K562 (cell line): ENCODE data around the gene C1orf167. TPM values are rescaled to one million over a fixed set of nuclear protein-coding genes. Genes with fewer than 3 reads are reported as not detected.

ENCODE experiments used
- ADNP ChIP-seq: fragments of 200-800 bp; sonication (Bioruptor generic); IDR thresholded peaks from 2 replicates; pipeline ENCODE4 v1.6.1; 2016; ENCODE audit warnings: missing genetic modification characterization, missing compliant biosample characterization
- BCOR ChIP-seq: fragments of 450-650 bp; IDR thresholded peaks from 2 replicates; pipeline ENCODE4 v1.6.1; 2016
- FOXO4 ChIP-seq: fragments of 450-650 bp; formaldehyde crosslinking; IDR thresholded peaks from 2 replicates; pipeline ENCODE4 v1.4.0; 2020; ENCODE audit warnings: mild to moderate bottlenecking, moderate library complexity
- NCOA2 ChIP-seq, 2 experiments: fragments of 450-650 bp; IDR thresholded peaks; 2 replicates each; pipeline ENCODE4 v1.6.1; 2018; ENCODE audit warnings: mild to moderate bottlenecking in 2 of 2, moderate library complexity in 1 of 2; ENCODE audit not compliant: partially characterized antibody in 2 of 2
- NR4A1 ChIP-seq, 2 experiments: fragments of 250-450 bp in 1 of 2; fragments of 450-650 bp in 1 of 2; sonication (Bioruptor Pico) in 1 of 2; IDR thresholded peaks; 2 replicates each; pipeline versions ENCODE4 v1.4.0 to v1.6.1; 2016 to 2020; ENCODE audit warnings: mild to moderate bottlenecking in 2 of 2, missing compliant biosample characterization in 1 of 2, missing genetic modification characterization in 1 of 2, moderate library complexity in 1 of 2
- PRPF4 ChIP-seq: fragments of 200-400 bp; formaldehyde crosslinking; IDR thresholded peaks from one replicate; pipeline ENCODE4 v1.6.1; 2017; ENCODE audit warnings: low read length, low read depth, mild to moderate bottlenecking; ENCODE audit not compliant: insufficient read depth, poor library complexity, severe bottlenecking
- TSC22D4 ChIP-seq: fragments of 450-650 bp; IDR thresholded peaks from 2 replicates; pipeline ENCODE4 v1.6.1; 2016; ENCODE audit warnings: missing genetic modification characterization, missing biosample characterization, control low read depth
- ZNF76 ChIP-seq: fragments of 250-450 bp; sonication (Bioruptor Pico); IDR thresholded peaks from 2 replicates; pipeline ENCODE4 v1.4.0; 2020; ENCODE audit warnings: mild to moderate bottlenecking, moderate library complexity, borderline replicate concordance
- ZSCAN29 ChIP-seq: fragments of 450-650 bp; IDR thresholded peaks from 2 replicates; pipeline ENCODE4 v1.6.1; 2017
- polyA plus RNA-seq, 8 experiments: library from polyadenylated mRNA; depleted of rRNA in 4 of 8; stranded (reverse) in 5 of 8; unstranded in 3 of 8; fragments of >200 nt; fragmentation: Nextera tagmentation in 2 of 8; fragmentation: Illumina TruSeq in 1 of 8; extraction: Ambion mirVana in 2 of 8; extraction: Trizol in 1 of 8; gene quantifications; 2 replicates each; pipeline versions ENCODE4 v1.2.1 to v1.2.3, GENCODE V29; 2011 to 2014; ENCODE audit warnings: inconsistent platforms in 1 of 8, missing spikeins in 1 of 8
- total RNA-seq, 7 experiments: library from RNA; depleted of rRNA in 6 of 7; stranded (reverse); fragments of >200 nt in 6 of 7; fragmentation: Illumina TruSeq in 2 of 7; extraction: Trizol in 2 of 7; gene quantifications; 2 replicates each; pipeline versions ENCODE4 v1.2.1 to v1.2.3, GENCODE V29; 2011 to 2021; ENCODE audit warnings: low replicate concordance in 1 of 7
- TF ChIP-seq, protein P1 (sequence below): fragments of 450-650 bp; IDR thresholded peaks from 2 replicates; pipeline ENCODE4 v1.6.1; 2016; ENCODE audit warnings: mild to moderate bottlenecking, moderate library complexity
- TF ChIP-seq, protein P2 (sequence below): fragments of 250-450 bp; sonication (Bioruptor Pico); IDR thresholded peaks from 2 replicates; pipeline ENCODE4 v1.9.0; 2021; ENCODE audit warnings: mild to moderate bottlenecking, inconsistent platforms

Gene C1orf167
- total and polyA plus RNA-seq, 9 of the 15 experiments (the other 6 are each of a cell fraction or from before 2014, with no cell fraction given), result 0.22 to 0.86 (median 0.31) TPM; not detected in 2

DNA sequence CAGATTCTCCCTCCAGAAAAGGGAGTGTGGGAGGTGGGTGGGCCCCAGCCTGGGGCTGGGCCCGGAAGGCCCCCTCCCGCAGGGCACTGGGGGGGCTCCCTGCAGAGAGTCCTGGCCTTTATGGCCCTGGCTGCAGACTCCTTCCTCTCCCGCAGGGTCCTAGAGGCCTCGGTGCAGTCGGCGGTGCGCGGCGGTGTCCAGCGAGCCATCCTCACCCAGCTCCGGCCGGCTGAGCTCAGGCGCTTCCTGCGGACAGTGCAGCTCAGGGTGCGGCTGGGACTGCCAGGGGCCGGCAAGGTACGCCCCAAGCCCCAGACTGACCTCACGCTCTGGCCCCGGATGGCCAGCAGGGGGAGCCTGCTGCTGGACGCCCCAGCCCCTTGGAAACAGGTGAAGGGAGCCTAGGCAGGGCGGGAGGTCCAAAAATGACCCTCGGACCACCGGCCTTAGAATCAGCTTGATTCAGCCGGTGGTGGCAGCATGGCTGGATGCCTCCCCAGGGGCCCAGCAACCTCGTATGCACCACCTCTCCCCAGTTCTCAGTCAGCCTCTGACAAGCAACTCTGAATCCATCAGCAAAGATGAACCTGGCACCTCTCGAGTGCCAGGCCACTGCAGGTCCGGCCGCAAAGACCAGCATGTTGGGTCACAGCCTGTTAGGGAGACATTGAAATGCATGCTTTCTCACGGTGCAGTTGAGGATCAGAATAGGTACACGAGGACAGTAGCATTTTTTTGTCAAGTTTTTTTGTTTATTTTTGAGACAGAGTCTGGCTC, 23.2 kb downstream of the C1orf167 start (continued):
- TF ChIP-seq, protein P1, sequence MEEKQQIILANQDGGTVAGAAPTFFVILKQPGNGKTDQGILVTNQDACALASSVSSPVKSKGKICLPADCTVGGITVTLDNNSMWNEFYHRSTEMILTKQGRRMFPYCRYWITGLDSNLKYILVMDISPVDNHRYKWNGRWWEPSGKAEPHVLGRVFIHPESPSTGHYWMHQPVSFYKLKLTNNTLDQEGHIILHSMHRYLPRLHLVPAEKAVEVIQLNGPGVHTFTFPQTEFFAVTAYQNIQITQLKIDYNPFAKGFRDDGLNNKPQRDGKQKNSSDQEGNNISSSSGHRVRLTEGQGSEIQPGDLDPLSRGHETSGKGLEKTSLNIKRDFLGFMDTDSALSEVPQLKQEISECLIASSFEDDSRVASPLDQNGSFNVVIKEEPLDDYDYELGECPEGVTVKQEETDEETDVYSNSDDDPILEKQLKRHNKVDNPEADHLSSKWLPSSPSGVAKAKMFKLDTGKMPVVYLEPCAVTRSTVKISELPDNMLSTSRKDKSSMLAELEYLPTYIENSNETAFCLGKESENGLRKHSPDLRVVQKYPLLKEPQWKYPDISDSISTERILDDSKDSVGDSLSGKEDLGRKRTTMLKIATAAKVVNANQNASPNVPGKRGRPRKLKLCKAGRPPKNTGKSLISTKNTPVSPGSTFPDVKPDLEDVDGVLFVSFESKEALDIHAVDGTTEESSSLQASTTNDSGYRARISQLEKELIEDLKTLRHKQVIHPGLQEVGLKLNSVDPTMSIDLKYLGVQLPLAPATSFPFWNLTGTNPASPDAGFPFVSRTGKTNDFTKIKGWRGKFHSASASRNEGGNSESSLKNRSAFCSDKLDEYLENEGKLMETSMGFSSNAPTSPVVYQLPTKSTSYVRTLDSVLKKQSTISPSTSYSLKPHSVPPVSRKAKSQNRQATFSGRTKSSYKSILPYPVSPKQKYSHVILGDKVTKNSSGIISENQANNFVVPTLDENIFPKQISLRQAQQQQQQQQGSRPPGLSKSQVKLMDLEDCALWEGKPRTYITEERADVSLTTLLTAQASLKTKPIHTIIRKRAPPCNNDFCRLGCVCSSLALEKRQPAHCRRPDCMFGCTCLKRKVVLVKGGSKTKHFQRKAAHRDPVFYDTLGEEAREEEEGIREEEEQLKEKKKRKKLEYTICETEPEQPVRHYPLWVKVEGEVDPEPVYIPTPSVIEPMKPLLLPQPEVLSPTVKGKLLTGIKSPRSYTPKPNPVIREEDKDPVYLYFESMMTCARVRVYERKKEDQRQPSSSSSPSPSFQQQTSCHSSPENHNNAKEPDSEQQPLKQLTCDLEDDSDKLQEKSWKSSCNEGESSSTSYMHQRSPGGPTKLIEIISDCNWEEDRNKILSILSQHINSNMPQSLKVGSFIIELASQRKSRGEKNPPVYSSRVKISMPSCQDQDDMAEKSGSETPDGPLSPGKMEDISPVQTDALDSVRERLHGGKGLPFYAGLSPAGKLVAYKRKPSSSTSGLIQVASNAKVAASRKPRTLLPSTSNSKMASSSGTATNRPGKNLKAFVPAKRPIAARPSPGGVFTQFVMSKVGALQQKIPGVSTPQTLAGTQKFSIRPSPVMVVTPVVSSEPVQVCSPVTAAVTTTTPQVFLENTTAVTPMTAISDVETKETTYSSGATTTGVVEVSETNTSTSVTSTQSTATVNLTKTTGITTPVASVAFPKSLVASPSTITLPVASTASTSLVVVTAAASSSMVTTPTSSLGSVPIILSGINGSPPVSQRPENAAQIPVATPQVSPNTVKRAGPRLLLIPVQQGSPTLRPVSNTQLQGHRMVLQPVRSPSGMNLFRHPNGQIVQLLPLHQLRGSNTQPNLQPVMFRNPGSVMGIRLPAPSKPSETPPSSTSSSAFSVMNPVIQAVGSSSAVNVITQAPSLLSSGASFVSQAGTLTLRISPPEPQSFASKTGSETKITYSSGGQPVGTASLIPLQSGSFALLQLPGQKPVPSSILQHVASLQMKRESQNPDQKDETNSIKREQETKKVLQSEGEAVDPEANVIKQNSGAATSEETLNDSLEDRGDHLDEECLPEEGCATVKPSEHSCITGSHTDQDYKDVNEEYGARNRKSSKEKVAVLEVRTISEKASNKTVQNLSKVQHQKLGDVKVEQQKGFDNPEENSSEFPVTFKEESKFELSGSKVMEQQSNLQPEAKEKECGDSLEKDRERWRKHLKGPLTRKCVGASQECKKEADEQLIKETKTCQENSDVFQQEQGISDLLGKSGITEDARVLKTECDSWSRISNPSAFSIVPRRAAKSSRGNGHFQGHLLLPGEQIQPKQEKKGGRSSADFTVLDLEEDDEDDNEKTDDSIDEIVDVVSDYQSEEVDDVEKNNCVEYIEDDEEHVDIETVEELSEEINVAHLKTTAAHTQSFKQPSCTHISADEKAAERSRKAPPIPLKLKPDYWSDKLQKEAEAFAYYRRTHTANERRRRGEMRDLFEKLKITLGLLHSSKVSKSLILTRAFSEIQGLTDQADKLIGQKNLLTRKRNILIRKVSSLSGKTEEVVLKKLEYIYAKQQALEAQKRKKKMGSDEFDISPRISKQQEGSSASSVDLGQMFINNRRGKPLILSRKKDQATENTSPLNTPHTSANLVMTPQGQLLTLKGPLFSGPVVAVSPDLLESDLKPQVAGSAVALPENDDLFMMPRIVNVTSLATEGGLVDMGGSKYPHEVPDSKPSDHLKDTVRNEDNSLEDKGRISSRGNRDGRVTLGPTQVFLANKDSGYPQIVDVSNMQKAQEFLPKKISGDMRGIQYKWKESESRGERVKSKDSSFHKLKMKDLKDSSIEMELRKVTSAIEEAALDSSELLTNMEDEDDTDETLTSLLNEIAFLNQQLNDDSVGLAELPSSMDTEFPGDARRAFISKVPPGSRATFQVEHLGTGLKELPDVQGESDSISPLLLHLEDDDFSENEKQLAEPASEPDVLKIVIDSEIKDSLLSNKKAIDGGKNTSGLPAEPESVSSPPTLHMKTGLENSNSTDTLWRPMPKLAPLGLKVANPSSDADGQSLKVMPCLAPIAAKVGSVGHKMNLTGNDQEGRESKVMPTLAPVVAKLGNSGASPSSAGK, result 0 out of 2 replicates have a peak, but pooled peaks have one; percentile 0
- TF ChIP-seq ADNP (tag) (no peak), BCOR (peak; percentile 16; the same call in 1 of the 2 replicates), NCOA2 (IDR thresholded peaks at IDR 0.05; ENCODE audit: partially characterized antibody in 2 of 2) (no peak), NR4A1 (CRISPR knock-in tag; IDR thresholded peaks at IDR 0.05) (no peak), NR4A1 (tag; IDR thresholded peaks at IDR 0.05) (no peak), ZSCAN29 (no peak), TSC22D4 (no peak), FOXO4 (CRISPR knock-in tag) (no peak), ZNF76 (no peak), PRPF4 (no peak)
- TF ChIP-seq, protein P2, sequence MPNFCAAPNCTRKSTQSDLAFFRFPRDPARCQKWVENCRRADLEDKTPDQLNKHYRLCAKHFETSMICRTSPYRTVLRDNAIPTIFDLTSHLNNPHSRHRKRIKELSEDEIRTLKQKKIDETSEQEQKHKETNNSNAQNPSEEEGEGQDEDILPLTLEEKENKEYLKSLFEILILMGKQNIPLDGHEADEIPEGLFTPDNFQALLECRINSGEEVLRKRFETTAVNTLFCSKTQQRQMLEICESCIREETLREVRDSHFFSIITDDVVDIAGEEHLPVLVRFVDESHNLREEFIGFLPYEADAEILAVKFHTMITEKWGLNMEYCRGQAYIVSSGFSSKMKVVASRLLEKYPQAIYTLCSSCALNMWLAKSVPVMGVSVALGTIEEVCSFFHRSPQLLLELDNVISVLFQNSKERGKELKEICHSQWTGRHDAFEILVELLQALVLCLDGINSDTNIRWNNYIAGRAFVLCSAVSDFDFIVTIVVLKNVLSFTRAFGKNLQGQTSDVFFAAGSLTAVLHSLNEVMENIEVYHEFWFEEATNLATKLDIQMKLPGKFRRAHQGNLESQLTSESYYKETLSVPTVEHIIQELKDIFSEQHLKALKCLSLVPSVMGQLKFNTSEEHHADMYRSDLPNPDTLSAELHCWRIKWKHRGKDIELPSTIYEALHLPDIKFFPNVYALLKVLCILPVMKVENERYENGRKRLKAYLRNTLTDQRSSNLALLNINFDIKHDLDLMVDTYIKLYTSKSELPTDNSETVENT (CRISPR knock-in tag), result peak; percentile 40; the same call in 1 of the 2 replicates
